K562 (cell line): Measurements from ENCODE around the gene HEXIM2. TPM values are rescaled to one million over a fixed set of nuclear protein-coding genes. Genes with fewer than 3 reads are reported as not detected.

ENCODE experiments used
- BCL6 ChIP-seq: fragments of 250-450 bp; sonication (Bioruptor Pico); IDR thresholded peaks from 2 replicates; pipeline ENCODE4 v1.4.0; 2020
- CTBP1 ChIP-seq: fragments of 450-650 bp; IDR thresholded peaks from 2 replicates; pipeline ENCODE4 v1.6.1; 2016; ENCODE audit warnings: borderline replicate concordance
- ILK ChIP-seq: fragments of 450-650 bp; IDR thresholded peaks from 2 replicates; pipeline ENCODE4 v1.6.1; 2016; ENCODE audit warnings: missing genetic modification characterization, low read depth, mild to moderate bottlenecking, missing compliant biosample characterization, moderate library complexity, borderline replicate concordance
- KDM2B ChIP-seq: fragments of 250-450 bp; sonication (Bioruptor Pico); IDR thresholded peaks from 2 replicates; pipeline ENCODE4 v1.8.0; 2021; ENCODE audit warnings: mild to moderate bottlenecking, moderate library complexity
- MBD2 ChIP-seq: sonication (generic); IDR thresholded peaks from 2 replicates; pipeline ENCODE4 v1.6.1; 2016; ENCODE audit warnings: low read depth, borderline replicate concordance
- NBN ChIP-seq: fragments of 450-650 bp; IDR thresholded peaks from 2 replicates; pipeline ENCODE4 v1.6.1; 2016; ENCODE audit warnings: low read depth, mild to moderate bottlenecking
- POLR2H ChIP-seq: IDR thresholded peaks from 2 replicates; pipeline ENCODE4 v1.6.1; 2016; ENCODE audit warnings: missing genetic modification characterization, low read depth, mild to moderate bottlenecking, control low read depth, missing compliant biosample characterization, moderate library complexity
- POLR3A ChIP-seq: IDR thresholded peaks from 2 replicates; pipeline ENCODE4 v1.6.1; 2011; ENCODE audit warnings: borderline replicate concordance, mild to moderate bottlenecking, moderate library complexity; ENCODE audit not compliant: insufficient read length, insufficient read depth; ENCODE audit errors: extremely low read depth
- REST ChIP-seq, 2 experiments: fragments of 450-650 bp; formaldehyde crosslinking in 1 of 2; IDR thresholded peaks; 2 replicates each; pipeline versions ENCODE4 v1.4.0 to v1.6.1; 2014 to 2020; ENCODE audit warnings: mild to moderate bottlenecking in 2 of 2, borderline replicate concordance in 1 of 2, low read depth in 1 of 2
- STAG1 ChIP-seq: sonication (generic); formaldehyde crosslinking; IDR thresholded peaks from 2 replicates; pipeline ENCODE4 v1.5.0; 2020; ENCODE audit warnings: missing genetic modification reagents, borderline replicate concordance
- ZNF316 ChIP-seq: fragments of 450-650 bp; IDR thresholded peaks from 2 replicates; pipeline ENCODE4 v1.6.1; 2016
- ZSCAN32 ChIP-seq: fragments of 450-650 bp; formaldehyde crosslinking; IDR thresholded peaks from 2 replicates; pipeline ENCODE4 v1.4.0; 2020; ENCODE audit warnings: mild to moderate bottlenecking, moderate library complexity
- polyA plus RNA-seq, 8 experiments: library from polyadenylated mRNA; depleted of rRNA in 4 of 8; stranded (reverse) in 5 of 8; unstranded in 3 of 8; fragments of >200 nt; fragmentation: Nextera tagmentation in 2 of 8; fragmentation: Illumina TruSeq in 1 of 8; extraction: Ambion mirVana in 2 of 8; extraction: Trizol in 1 of 8; gene quantifications; 2 replicates each; pipeline versions ENCODE4 v1.2.1 to v1.2.3, GENCODE V29; 2011 to 2014; ENCODE audit warnings: inconsistent platforms in 1 of 8, missing spikeins in 1 of 8
- total RNA-seq, 7 experiments: library from RNA; depleted of rRNA in 6 of 7; stranded (reverse); fragments of >200 nt in 6 of 7; fragmentation: Illumina TruSeq in 2 of 7; extraction: Trizol in 2 of 7; gene quantifications; 2 replicates each; pipeline versions ENCODE4 v1.2.1 to v1.2.3, GENCODE V29; 2011 to 2021; ENCODE audit warnings: low replicate concordance in 1 of 7
- TF ChIP-seq, protein P1 (sequence below): fragments of 250-450 bp; sonication (Bioruptor Pico); IDR thresholded peaks from 2 replicates; pipeline ENCODE4 v1.8.0; 2021; ENCODE audit warnings: mild to moderate bottlenecking, moderate library complexity
- TF ChIP-seq, protein P2 (sequence below): fragments of 250-450 bp; sonication (Bioruptor Pico); IDR thresholded peaks from 2 replicates; pipeline ENCODE4 v1.4.0; 2020; ENCODE audit warnings: mild to moderate bottlenecking, moderate library complexity

The HEXIM2 gene
- total and polyA plus RNA-seq, 9 of the 15 experiments (the other 6 are each of a cell fraction or from before 2014, with no cell fraction given) = 0.69 to 3.4 (median 1.1) TPM; not detected in 2

GRCh38 chr17:45132572-45133463 lies 28.9 kb upstream of the HEXIM2 start (continued):
- TF ChIP-seq, protein P1, sequence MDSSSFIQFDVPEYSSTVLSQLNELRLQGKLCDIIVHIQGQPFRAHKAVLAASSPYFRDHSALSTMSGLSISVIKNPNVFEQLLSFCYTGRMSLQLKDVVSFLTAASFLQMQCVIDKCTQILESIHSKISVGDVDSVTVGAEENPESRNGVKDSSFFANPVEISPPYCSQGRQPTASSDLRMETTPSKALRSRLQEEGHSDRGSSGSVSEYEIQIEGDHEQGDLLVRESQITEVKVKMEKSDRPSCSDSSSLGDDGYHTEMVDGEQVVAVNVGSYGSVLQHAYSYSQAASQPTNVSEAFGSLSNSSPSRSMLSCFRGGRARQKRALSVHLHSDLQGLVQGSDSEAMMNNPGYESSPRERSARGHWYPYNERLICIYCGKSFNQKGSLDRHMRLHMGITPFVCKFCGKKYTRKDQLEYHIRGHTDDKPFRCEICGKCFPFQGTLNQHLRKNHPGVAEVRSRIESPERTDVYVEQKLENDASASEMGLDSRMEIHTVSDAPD (CRISPR knock-in tag) = no peak
- TF ChIP-seq KDM2B (CRISPR knock-in tag) = no peak
- TF ChIP-seq, protein P2, sequence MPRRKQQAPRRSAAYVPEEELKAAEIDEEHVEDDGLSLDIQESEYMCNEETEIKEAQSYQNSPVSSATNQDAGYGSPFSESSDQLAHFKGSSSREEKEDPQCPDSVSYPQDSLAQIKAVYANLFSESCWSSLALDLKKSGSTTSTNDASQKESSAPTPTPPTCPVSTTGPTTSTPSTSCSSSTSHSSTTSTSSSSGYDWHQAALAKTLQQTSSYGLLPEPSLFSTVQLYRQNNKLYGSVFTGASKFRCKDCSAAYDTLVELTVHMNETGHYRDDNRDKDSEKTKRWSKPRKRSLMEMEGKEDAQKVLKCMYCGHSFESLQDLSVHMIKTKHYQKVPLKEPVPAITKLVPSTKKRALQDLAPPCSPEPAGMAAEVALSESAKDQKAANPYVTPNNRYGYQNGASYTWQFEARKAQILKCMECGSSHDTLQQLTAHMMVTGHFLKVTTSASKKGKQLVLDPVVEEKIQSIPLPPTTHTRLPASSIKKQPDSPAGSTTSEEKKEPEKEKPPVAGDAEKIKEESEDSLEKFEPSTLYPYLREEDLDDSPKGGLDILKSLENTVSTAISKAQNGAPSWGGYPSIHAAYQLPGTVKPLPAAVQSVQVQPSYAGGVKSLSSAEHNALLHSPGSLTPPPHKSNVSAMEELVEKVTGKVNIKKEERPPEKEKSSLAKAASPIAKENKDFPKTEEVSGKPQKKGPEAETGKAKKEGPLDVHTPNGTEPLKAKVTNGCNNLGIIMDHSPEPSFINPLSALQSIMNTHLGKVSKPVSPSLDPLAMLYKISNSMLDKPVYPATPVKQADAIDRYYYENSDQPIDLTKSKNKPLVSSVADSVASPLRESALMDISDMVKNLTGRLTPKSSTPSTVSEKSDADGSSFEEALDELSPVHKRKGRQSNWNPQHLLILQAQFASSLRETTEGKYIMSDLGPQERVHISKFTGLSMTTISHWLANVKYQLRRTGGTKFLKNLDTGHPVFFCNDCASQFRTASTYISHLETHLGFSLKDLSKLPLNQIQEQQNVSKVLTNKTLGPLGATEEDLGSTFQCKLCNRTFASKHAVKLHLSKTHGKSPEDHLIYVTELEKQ (CRISPR knock-in tag) = no peak
- TF ChIP-seq ZNF316 = no peak
- TF ChIP-seq POLR2H (tag) = no peak
- TF ChIP-seq NBN = no peak
- peak; percentile 43; the same call in 1 of the 2 replicates for TF ChIP-seq REST (IDR thresholded peaks at IDR 0.05; ENCODE audit: borderline replicate concordance)
- no peak for TF ChIP-seq REST (CRISPR knock-in tag; IDR thresholded peaks at IDR 0.05; ENCODE audit: low read depth)
- TF ChIP-seq ILK (tag) = no peak
- TF ChIP-seq STAG1 (CRISPR knock-in tag) = peak; percentile 81; the same call in 1 of the 2 replicates
- TF ChIP-seq MBD2 = no peak
- TF ChIP-seq ZSCAN32 = no peak
- no peak for TF ChIP-seq POLR3A
- TF ChIP-seq BCL6 = no peak
- peak; percentile 32; the same call in 1 of the 2 replicates for TF ChIP-seq CTBP1
